Measurements from ENCODE around the gene SNU13.
"Not testable (repeated sequence)": the region's sequence is repeated elsewhere in the genome, so short reads cannot be mapped to it uniquely, and the experiment has no call there.

Gene SNU13

DNA sequence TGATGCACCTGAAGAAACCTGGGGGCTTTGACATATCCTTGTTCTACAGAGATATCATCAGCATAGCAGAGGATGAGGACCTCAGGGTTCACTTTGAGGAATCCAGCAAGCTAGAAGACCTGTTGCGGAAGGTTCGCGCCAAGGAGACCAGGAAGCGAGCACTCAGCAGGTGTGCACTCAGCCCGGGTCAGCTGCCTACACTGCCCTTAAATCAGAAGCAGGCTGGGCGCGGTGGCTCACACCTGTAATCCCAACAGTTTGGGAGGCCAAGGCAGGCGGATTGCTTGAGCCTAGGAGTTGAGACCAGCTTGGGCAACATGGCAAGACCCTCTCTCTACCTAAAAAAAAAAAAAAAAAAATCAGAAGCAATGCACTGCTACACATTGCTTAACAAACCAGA, 51.0 kb downstream of the SNU13 start:
- not testable (repeated sequence) for H2AK5ac ChIP-seq (ENCODE audit: low read length); H3K4ac ChIP-seq (ENCODE audit: low read depth, low read length); H3K27me3 ChIP-seq (ENCODE audit: insufficient read depth, low read length, poor library complexity); DNase-seq; H3K56ac ChIP-seq (ENCODE audit: low read length); H3K79me1 ChIP-seq (ENCODE audit: low read length); H3K79me2 ChIP-seq (ENCODE audit: control insufficient read depth, insufficient read depth, low read length); H3K4me2 ChIP-seq (ENCODE audit: low read length); H3K18ac ChIP-seq (ENCODE audit: low read length); H2BK120ac ChIP-seq (ENCODE audit: low read depth, low read length); H3K4me3 ChIP-seq (ENCODE audit: low read length); H4K8ac ChIP-seq (ENCODE audit: low read depth, low read length); H2BK5ac ChIP-seq (ENCODE audit: low read length); H3K27ac ChIP-seq (ENCODE audit: low read depth, low read length); H4K5ac ChIP-seq (ENCODE audit: low read length); H3K23ac ChIP-seq (ENCODE audit: low read length); H3K4me1 ChIP-seq (ENCODE audit: control insufficient read depth, low read depth, low read length); H2BK15ac ChIP-seq (replicated peaks; ENCODE audit: low read depth); H3K9ac ChIP-seq (ENCODE audit: low read length)
- no CpG with 5 or more reads among the region's 8 CpGs for WGBS (ENCODE audit: extremely low coverage, insufficient coverage, low lambda C conversion rate)
- peaks cover 18% of the 10 kb centered on the region for H3K36me3 ChIP-seq (ENCODE audit: control insufficient read depth, insufficient read depth, low read length)

GRCh38 chr22:41636467-41636866, 52.2 kb downstream of the SNU13 start:
- H3K4me1 ChIP-seq (ENCODE audit: control insufficient read depth, low read depth, low read length), result no peaks in the 10 kb centered on the region
- no peak overlapping the region for H2AK5ac ChIP-seq (ENCODE audit: low read length)
- H3K27ac ChIP-seq (ENCODE audit: low read depth, low read length), result no peak overlapping the region
- H3K79me2 ChIP-seq (ENCODE audit: control insufficient read depth, insufficient read depth, low read length), result peaks cover 3% of the 10 kb centered on the region
- H2BK15ac ChIP-seq (replicated peaks; ENCODE audit: low read depth), result no peak overlapping the region
- WGBS (ENCODE audit: extremely low coverage, insufficient coverage, low lambda C conversion rate), result no CpG with 5 or more reads among the region's 7 CpGs
- no peak overlapping the region for H4K5ac ChIP-seq (ENCODE audit: low read length)
- H3K23ac ChIP-seq (ENCODE audit: low read length), result no peak overlapping the region
- no peak overlapping the region for H3K4ac ChIP-seq (ENCODE audit: low read depth, low read length)
- peaks cover 8% of the 10 kb centered on the region for H3K79me1 ChIP-seq (ENCODE audit: low read length)
- peaks cover 16% of the 10 kb centered on the region for H3K36me3 ChIP-seq (ENCODE audit: control insufficient read depth, insufficient read depth, low read length)
- H3K18ac ChIP-seq (ENCODE audit: low read length), result no peak overlapping the region
- H3K4me3 ChIP-seq (ENCODE audit: low read length), result no peak overlapping the region
- no peak overlapping the region for H2BK120ac ChIP-seq (ENCODE audit: low read depth, low read length)
- no peak overlapping the region for H4K8ac ChIP-seq (ENCODE audit: low read depth, low read length)
- H2BK5ac ChIP-seq (ENCODE audit: low read length), result no peak overlapping the region
- no peaks in the 10 kb centered on the region for H3K27me3 ChIP-seq (ENCODE audit: insufficient read depth, low read length, poor library complexity)
- no peak overlapping the region for H3K9ac ChIP-seq (ENCODE audit: low read length)
- no peak for DNase-seq
- no peak overlapping the region for H3K4me2 ChIP-seq (ENCODE audit: low read length)
- H3K56ac ChIP-seq (ENCODE audit: low read length), result no peak overlapping the region

DNA sequence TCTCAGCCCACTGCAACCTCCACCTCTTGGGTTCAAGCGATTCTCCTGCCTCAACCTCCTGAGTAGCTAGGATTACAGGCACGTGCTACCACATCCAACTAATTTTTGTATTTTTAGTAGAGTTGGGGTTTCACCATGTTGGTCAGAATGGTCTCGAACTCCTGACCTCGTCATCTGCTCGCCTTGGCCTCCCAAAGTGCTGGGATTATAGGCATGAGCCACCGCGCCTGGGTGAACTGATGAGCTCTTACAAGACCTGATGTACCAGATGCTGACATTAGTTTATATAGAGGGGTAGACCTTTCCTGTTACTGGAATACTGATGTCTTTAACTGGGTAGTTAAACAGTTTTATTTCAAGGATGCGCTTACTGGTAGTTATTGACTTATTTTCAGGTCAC, 54.1 kb downstream of the SNU13 start:
- not testable (repeated sequence) for H3K23ac ChIP-seq (ENCODE audit: low read length); H2AK5ac ChIP-seq (ENCODE audit: low read length); H3K9ac ChIP-seq (ENCODE audit: low read length); DNase-seq; H3K79me1 ChIP-seq (ENCODE audit: low read length); H3K79me2 ChIP-seq (ENCODE audit: control insufficient read depth, insufficient read depth, low read length); H3K27me3 ChIP-seq (ENCODE audit: insufficient read depth, low read length, poor library complexity); H3K18ac ChIP-seq (ENCODE audit: low read length); H2BK5ac ChIP-seq (ENCODE audit: low read length); H2BK120ac ChIP-seq (ENCODE audit: low read depth, low read length); H3K27ac ChIP-seq (ENCODE audit: low read depth, low read length); H3K4me1 ChIP-seq (ENCODE audit: control insufficient read depth, low read depth, low read length); H2BK15ac ChIP-seq (replicated peaks; ENCODE audit: low read depth); H4K5ac ChIP-seq (ENCODE audit: low read length); H3K4ac ChIP-seq (ENCODE audit: low read depth, low read length); H3K4me3 ChIP-seq (ENCODE audit: low read length); H3K56ac ChIP-seq (ENCODE audit: low read length); H4K8ac ChIP-seq (ENCODE audit: low read depth, low read length); H3K4me2 ChIP-seq (ENCODE audit: low read length)
- WGBS (ENCODE audit: extremely low coverage, insufficient coverage, low lambda C conversion rate), result no CpG with 5 or more reads among the region's 8 CpGs
- peaks cover 16% of the 10 kb centered on the region for H3K36me3 ChIP-seq (ENCODE audit: control insufficient read depth, insufficient read depth, low read length)

DNA sequence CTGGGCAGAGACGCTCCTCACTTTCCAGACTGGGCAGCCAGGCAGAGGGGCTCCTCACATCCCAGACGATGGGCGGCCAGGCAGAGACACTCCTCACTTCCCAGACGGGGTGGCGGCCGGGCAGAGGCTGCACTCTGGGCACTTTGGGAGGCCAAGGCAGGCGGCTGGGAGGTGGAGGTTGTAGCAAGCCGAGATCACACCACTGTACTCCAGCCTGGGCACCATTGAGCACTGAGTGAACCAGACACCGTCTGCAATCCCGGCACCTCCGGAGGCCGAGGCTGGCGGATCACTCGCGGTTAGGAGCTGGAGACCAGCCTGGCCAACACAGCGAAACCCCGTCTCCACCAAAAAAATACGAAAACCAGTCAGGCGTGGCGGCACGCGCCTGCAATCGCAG, 57.1 kb downstream of the SNU13 start:
- not testable (repeated sequence) for H3K79me1 ChIP-seq (ENCODE audit: low read length); H2BK5ac ChIP-seq (ENCODE audit: low read length); H3K27me3 ChIP-seq (ENCODE audit: insufficient read depth, low read length, poor library complexity); H3K4me2 ChIP-seq (ENCODE audit: low read length); H3K4me3 ChIP-seq (ENCODE audit: low read length); H3K27ac ChIP-seq (ENCODE audit: low read depth, low read length); H3K79me2 ChIP-seq (ENCODE audit: control insufficient read depth, insufficient read depth, low read length); H3K23ac ChIP-seq (ENCODE audit: low read length); H2BK15ac ChIP-seq (replicated peaks; ENCODE audit: low read depth); DNase-seq; H2BK120ac ChIP-seq (ENCODE audit: low read depth, low read length); H2AK5ac ChIP-seq (ENCODE audit: low read length); H3K4ac ChIP-seq (ENCODE audit: low read depth, low read length); H3K9ac ChIP-seq (ENCODE audit: low read length); H4K8ac ChIP-seq (ENCODE audit: low read depth, low read length); H3K36me3 ChIP-seq (ENCODE audit: control insufficient read depth, insufficient read depth, low read length); H4K5ac ChIP-seq (ENCODE audit: low read length); H3K4me1 ChIP-seq (ENCODE audit: control insufficient read depth, low read depth, low read length); H3K18ac ChIP-seq (ENCODE audit: low read length); H3K56ac ChIP-seq (ENCODE audit: low read length)
- WGBS (ENCODE audit: extremely low coverage, insufficient coverage, low lambda C conversion rate), result no CpG with 5 or more reads among the region's 23 CpGs

GRCh38 chr22:41631115-41631514, 57.6 kb downstream of the SNU13 start:
- not testable (repeated sequence) for H4K8ac ChIP-seq (ENCODE audit: low read depth, low read length); H2BK120ac ChIP-seq (ENCODE audit: low read depth, low read length); H2BK5ac ChIP-seq (ENCODE audit: low read length); H3K27ac ChIP-seq (ENCODE audit: low read depth, low read length); H3K4ac ChIP-seq (ENCODE audit: low read depth, low read length); H3K27me3 ChIP-seq (ENCODE audit: insufficient read depth, low read length, poor library complexity); H3K9ac ChIP-seq (ENCODE audit: low read length); H3K23ac ChIP-seq (ENCODE audit: low read length); H3K4me2 ChIP-seq (ENCODE audit: low read length); H2AK5ac ChIP-seq (ENCODE audit: low read length); H4K5ac ChIP-seq (ENCODE audit: low read length); H3K4me1 ChIP-seq (ENCODE audit: control insufficient read depth, low read depth, low read length); H3K18ac ChIP-seq (ENCODE audit: low read length); H3K4me3 ChIP-seq (ENCODE audit: low read length); H2BK15ac ChIP-seq (replicated peaks; ENCODE audit: low read depth); H3K36me3 ChIP-seq (ENCODE audit: control insufficient read depth, insufficient read depth, low read length); H3K56ac ChIP-seq (ENCODE audit: low read length); DNase-seq; H3K79me1 ChIP-seq (ENCODE audit: low read length); H3K79me2 ChIP-seq (ENCODE audit: control insufficient read depth, insufficient read depth, low read length)
- no CpG with 5 or more reads among the region's 28 CpGs for WGBS (ENCODE audit: extremely low coverage, insufficient coverage, low lambda C conversion rate)

DNA sequence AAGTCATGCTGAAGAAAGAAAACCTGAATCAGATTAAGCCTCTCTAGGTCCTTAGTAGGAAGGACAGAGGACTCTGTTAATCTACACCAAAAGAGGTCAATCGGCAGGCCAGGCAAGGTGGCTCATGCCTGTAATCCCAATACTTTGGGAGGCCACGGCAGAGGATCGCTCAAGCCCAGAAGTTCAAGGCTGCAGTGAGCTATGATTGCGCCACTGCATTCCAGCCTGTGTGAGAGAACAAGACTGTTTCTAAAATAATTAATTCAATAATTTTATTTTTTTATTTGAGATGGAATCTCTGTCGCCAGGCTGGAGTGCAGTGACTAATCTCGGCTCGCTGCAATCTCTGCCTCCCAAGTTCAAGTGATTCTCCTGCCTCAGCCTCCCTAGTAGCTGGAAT, 63.1 kb downstream of the SNU13 start:
- H3K79me1 ChIP-seq (ENCODE audit: low read length), result peaks cover 10% of the 10 kb centered on the region
- no peak overlapping the region for H3K18ac ChIP-seq (ENCODE audit: low read length)
- H3K4me1 ChIP-seq (ENCODE audit: control insufficient read depth, low read depth, low read length), result peaks cover 4% of the 10 kb centered on the region
- H2BK5ac ChIP-seq (ENCODE audit: low read length), result no peak overlapping the region
- no peak overlapping the region for H3K4me3 ChIP-seq (ENCODE audit: low read length)
- no peak overlapping the region for H4K5ac ChIP-seq (ENCODE audit: low read length)
- no peak overlapping the region for H3K56ac ChIP-seq (ENCODE audit: low read length)
- no peak for DNase-seq
- H2BK15ac ChIP-seq (replicated peaks; ENCODE audit: low read depth), result no peak overlapping the region
- no peak overlapping the region for H4K8ac ChIP-seq (ENCODE audit: low read depth, low read length)
- H3K23ac ChIP-seq (ENCODE audit: low read length), result no peak overlapping the region
- H3K27ac ChIP-seq (ENCODE audit: low read depth, low read length), result no peak overlapping the region
- no peak overlapping the region for H2AK5ac ChIP-seq (ENCODE audit: low read length)
- H3K4ac ChIP-seq (ENCODE audit: low read depth, low read length), result no peak overlapping the region
- peaks cover 16% of the 10 kb centered on the region for H3K79me2 ChIP-seq (ENCODE audit: control insufficient read depth, insufficient read depth, low read length)
- no CpG with 5 or more reads among the region's 7 CpGs for WGBS (ENCODE audit: extremely low coverage, insufficient coverage, low lambda C conversion rate)
- H3K36me3 ChIP-seq (ENCODE audit: control insufficient read depth, insufficient read depth, low read length), result peaks cover 8% of the 10 kb centered on the region
- H3K9ac ChIP-seq (ENCODE audit: low read length), result no peak overlapping the region
- no peak overlapping the region for H3K4me2 ChIP-seq (ENCODE audit: low read length)
- H2BK120ac ChIP-seq (ENCODE audit: low read depth, low read length), result no peak overlapping the region
- H3K27me3 ChIP-seq (ENCODE audit: insufficient read depth, low read length, poor library complexity), result no peaks in the 10 kb centered on the region
